C4-2B (cell line): ENCODE measurements around the gene ST8SIA6.

ENCODE experiments used
- H3K27ac ChIP-seq: fragments of 450-650 bp; 2 replicates; pipeline ENCODE4 v1.5.1; 2017
- ZFX ChIP-seq: fragments of 450-650 bp; IDR thresholded peaks from 2 replicates; pipeline ENCODE4 v1.6.1; 2017
- TF ChIP-seq, protein P1 (sequence below): fragments of 450-650 bp; conservative IDR thresholded peaks from 2 replicates; pipeline ENCODE4 v1.5.1; 2017; ENCODE audit warnings: mild to moderate bottlenecking

Gene ST8SIA6

GRCh38 chr10:17381502-17382142 is 72.8 kb downstream of the ST8SIA6 start:
- H3K27ac ChIP-seq, result no peak overlapping the region
- TF ChIP-seq, protein P1, sequence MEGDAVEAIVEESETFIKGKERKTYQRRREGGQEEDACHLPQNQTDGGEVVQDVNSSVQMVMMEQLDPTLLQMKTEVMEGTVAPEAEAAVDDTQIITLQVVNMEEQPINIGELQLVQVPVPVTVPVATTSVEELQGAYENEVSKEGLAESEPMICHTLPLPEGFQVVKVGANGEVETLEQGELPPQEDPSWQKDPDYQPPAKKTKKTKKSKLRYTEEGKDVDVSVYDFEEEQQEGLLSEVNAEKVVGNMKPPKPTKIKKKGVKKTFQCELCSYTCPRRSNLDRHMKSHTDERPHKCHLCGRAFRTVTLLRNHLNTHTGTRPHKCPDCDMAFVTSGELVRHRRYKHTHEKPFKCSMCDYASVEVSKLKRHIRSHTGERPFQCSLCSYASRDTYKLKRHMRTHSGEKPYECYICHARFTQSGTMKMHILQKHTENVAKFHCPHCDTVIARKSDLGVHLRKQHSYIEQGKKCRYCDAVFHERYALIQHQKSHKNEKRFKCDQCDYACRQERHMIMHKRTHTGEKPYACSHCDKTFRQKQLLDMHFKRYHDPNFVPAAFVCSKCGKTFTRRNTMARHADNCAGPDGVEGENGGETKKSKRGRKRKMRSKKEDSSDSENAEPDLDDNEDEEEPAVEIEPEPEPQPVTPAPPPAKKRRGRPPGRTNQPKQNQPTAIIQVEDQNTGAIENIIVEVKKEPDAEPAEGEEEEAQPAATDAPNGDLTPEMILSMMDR, result no peak
- TF ChIP-seq ZFX, result no peak

- H3K27ac ChIP-seq, result no peak overlapping the region
- no peak for TF ChIP-seq ZFX
- TF ChIP-seq, protein P1, result no peak
Measured at GRCh38 chr10:17380888-17381287, 73.5 kb downstream of the ST8SIA6 start.

- H3K27ac ChIP-seq, result no peak overlapping the region
- TF ChIP-seq ZFX, result no peak
Measured at GRCh38 chr10:17380016-17380415, 74.4 kb downstream of the ST8SIA6 start.

DNA sequence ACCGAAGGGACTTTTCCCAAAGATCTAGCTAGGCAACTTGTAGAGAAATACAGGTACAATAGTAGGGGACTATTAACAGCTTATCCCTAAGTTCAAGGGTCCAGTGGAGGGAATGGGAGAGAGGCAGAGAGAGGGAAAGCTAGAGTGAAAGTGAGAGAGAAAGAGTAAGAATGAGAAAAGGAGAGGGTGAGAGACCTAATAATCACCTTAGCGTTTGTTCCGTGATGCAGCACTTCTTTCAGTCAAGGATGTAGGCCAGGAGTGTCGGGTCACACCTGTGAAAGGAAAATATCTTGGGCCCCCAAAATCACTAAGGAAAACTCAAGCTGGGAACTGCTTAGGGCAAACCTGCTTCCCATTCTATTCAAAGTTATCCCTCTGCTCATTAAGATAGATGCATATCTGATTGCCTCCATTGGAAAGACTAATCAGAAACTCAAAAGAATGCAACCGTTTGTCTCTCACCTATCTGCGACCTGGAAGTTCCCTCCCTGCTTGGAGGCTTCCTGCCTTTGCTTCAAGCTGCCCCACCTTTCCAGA is 75.2 kb downstream of the ST8SIA6 start:
- TF ChIP-seq, protein P1, result no peak
- no peak for TF ChIP-seq ZFX
- H3K27ac ChIP-seq, result no peak overlapping the region

DNA sequence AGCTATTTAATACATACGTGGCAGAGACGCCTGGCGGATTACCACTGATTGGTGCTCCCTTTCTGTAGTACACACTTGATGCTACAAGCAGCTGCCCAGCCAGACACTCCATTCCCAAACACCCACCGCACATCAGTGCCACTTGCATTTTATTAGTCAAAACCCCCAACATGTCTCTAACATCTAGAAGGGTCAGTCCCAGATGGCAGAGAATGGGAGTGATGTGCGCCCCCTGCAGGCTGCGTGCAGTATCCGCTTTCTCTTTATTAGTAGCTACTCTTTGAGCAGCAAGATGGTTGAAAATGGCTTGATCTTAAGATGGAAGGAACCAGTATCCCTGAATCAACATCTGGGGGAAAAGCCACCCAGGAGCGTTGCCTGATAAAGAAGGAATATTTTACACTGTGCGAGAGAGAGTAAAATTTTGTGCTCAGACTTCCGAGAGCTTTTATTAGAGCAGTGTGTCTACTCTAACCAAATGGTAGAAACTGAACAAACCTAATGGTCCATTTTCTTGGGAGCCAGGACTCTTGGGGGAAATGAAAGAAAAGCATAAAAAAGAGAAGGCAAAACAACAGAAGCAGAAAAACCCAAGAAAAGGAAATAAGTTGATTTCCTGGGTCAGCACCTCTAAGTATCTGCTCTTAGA is 78.3 kb downstream of the ST8SIA6 start:
- no peak for TF ChIP-seq ZFX
- TF ChIP-seq, protein P1, result peak; percentile 89
- H3K27ac ChIP-seq, result no peak overlapping the region

DNA sequence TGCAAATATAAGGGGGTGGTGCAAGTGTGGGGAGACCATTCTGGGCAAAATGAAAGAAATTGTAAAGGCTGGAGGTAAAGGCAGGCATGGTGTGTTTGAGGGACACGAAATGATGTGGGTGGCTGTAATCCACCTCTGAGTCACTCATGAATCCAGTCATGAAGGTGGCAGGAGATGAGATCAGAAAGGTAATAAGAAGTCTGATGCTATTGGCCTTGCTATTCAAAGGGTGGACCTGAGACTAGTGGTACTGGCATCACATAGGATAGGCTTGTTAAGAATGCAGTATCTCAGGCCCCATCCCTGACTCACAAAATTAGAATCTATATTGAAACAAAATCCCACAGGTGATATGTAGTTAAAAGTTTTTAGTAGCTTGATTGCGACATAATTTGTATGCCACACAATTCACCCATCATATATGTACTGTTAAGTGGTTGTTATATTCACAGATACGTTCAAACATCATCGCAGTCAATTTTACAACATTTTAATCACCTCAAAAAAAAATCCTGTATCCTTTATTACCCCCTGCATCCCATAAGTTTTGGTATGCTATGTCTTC is 85.6 kb downstream of the ST8SIA6 start:
- H3K27ac ChIP-seq, result no peak overlapping the region
- no peak for TF ChIP-seq ZFX
- TF ChIP-seq, protein P1, result no peak

GRCh38 chr10:17366705-17367104 is 87.7 kb downstream of the ST8SIA6 start:
- TF ChIP-seq, protein P1, result no peak
- TF ChIP-seq ZFX, result no peak
- H3K27ac ChIP-seq, result no peak overlapping the region

- TF ChIP-seq, protein P1, result no peak
- no peak for TF ChIP-seq ZFX
Measured at GRCh38 chr10:17365402-17365801, 89.0 kb downstream of the ST8SIA6 start.

More at GRCh38 chr10:17365402-17365801, 89.0 kb downstream of the ST8SIA6 start:
- H3K27ac ChIP-seq, result no peak overlapping the region
